HepG2 (cell line): Measurements from ENCODE around the gene TLE1. TPM values are rescaled to one million over a fixed set of nuclear protein-coding genes. Genes with fewer than 3 reads are reported as not detected.
A peak's percentile ranks its signal among the peaks of the same experiment; 100 is the strongest.

ENCODE experiments used
- ATAC-seq: fragments of 200-7000 bp; cut with Tn5 transposase; 3 replicates; pipeline ENCODE4 v1.9.1; 2020; ENCODE audit warnings: mild to moderate bottlenecking, moderate library complexity
- BruUV-seq: library from RNA; stranded (reverse); fragments of 400-500 nt; replicated peaks from 2 replicates; lab custom pipeline; 2021; lab: Mats Ljungman, UMichigan
- CTCF ChIA-PET: fragments of 300-600 bp; formaldehyde crosslinking; extraction: SDS; loops from one replicate; lab custom pipeline; 2021; ENCODE audit warnings: low total read pairs, inconsistent platforms, low intra/inter-chr PET ratio; lab: Yijun Ruan, JAX
- POLR2A ChIA-PET: fragments of 350-600 bp; sonication (Branson Sonifier 250); formaldehyde crosslinking; loops from one replicate; lab custom pipeline; 2020; ENCODE audit warnings: antibody characterized with exemption, inconsistent platforms; lab: Yijun Ruan, JAX
- DNase-seq: peaks from one replicate; pipeline ENCODE4 v3.0.0-alpha.2; 2015; ENCODE audit warnings: low spot score
- FAIRE-seq: peaks from 3 replicates; lab custom pipeline; 2011; peaks lifted over from hg19 to GRCh38; lab: Jason Lieb, UNC
- H2AFZ ChIP-seq: one replicate; pipeline ENCODE4 v1.6.1; 2011; ENCODE audit warnings: low read length, inconsistent platforms
- H3K27ac ChIP-seq: fragments of 300-600 bp; 3 replicates; pipeline ENCODE4 v1.8.0; 2011; ENCODE audit warnings: mixed run types, mild to moderate bottlenecking, mixed read lengths, low read length, inconsistent platforms; ENCODE audit not compliant: insufficient read depth; ENCODE audit errors: extremely low read length
- H3K27me3 ChIP-seq, 2 experiments: fragments of 200-600 bp in 1 of 2; 2 replicates in 1 of 2; 3 replicates in 1 of 2; pipeline versions ENCODE4 v1.6.0 to v1.8.0; 2011; ENCODE audit warnings: low read length in 2 of 2, mild to moderate bottlenecking in 2 of 2, moderate library complexity in 2 of 2, inconsistent platforms in 1 of 2; ENCODE audit not compliant: insufficient read depth in 2 of 2, control insufficient read depth in 1 of 2
- H3K36me3 ChIP-seq, 2 experiments: fragments of 200-600 bp in 1 of 2; replicated peaks in 1 of 2; 2 replicates in 1 of 2; 3 replicates in 1 of 2; pipeline versions ENCODE4 v1.5.1 to v1.8.0; 2011; ENCODE audit warnings: low read length in 2 of 2, inconsistent platforms in 1 of 2; ENCODE audit not compliant: insufficient read depth in 2 of 2, control insufficient read depth in 1 of 2
- H3K4me1 ChIP-seq: 2 replicates; pipeline ENCODE4 v1.5.1; 2012; ENCODE audit warnings: low read length, inconsistent platforms; ENCODE audit not compliant: insufficient read depth
- H3K4me2 ChIP-seq: 2 replicates; pipeline ENCODE4 v1.6.0; 2011; ENCODE audit warnings: low read depth, low read length, inconsistent platforms
- H3K4me3 ChIP-seq, 3 experiments: fragments of 200-600 bp in 1 of 3; sonication (generic), shearing (Covaris generic) in 1 of 3; replicated peaks in 1 of 3; 2 replicates each; pipeline ENCODE4 v1.5.1; 2011 to 2016; ENCODE audit warnings: low read length in 3 of 3, inconsistent platforms in 2 of 3, low read depth in 2 of 3, mild to moderate bottlenecking in 2 of 3, control low read depth in 1 of 3, mixed read lengths in 1 of 3; ENCODE audit not compliant: insufficient read depth in 1 of 3
- H3K79me2 ChIP-seq: one replicate; pipeline ENCODE4 v1.6.1; 2011; ENCODE audit warnings: low read length, inconsistent platforms; ENCODE audit not compliant: insufficient read depth
- H3K9ac ChIP-seq: 2 replicates; pipeline ENCODE4 v1.6.0; 2011; ENCODE audit warnings: mild to moderate bottlenecking, low read depth, low read length, inconsistent platforms; ENCODE audit not compliant: insufficient read depth
- H3K9me3 ChIP-seq: 2 replicates; pipeline ENCODE4 v1.5.1; 2012; ENCODE audit warnings: mild to moderate bottlenecking, low read length
- H4K20me1 ChIP-seq: 2 replicates; pipeline ENCODE4 v1.6.0; 2011; ENCODE audit warnings: inconsistent platforms, mild to moderate bottlenecking, low read length, moderate library complexity; ENCODE audit not compliant: insufficient read depth
- EP300 ChIP-seq, 3 experiments: sonication (generic) in 1 of 3; formaldehyde crosslinking in 1 of 3; IDR thresholded peaks; 2 replicates each; pipeline versions ENCODE4 v1.5.1 to v1.6.1; 2011 to 2020; ENCODE audit warnings: low read depth in 2 of 3, low read length in 2 of 3, borderline replicate concordance in 1 of 3, improper control_type of control experiment in 1 of 3, mild to moderate bottlenecking in 1 of 3, missing genetic modification reagents in 1 of 3, moderate library complexity in 1 of 3
- MAFF ChIP-seq: IDR thresholded peaks from 2 replicates; pipeline ENCODE4 v1.6.1; 2011; ENCODE audit warnings: low read depth, low read length, improper control_type of control experiment
- MBD4 ChIP-seq: IDR thresholded peaks from 2 replicates; pipeline ENCODE4 v1.6.1; 2012; ENCODE audit warnings: low read length, inconsistent platforms, borderline replicate concordance
- NFE2L2 ChIP-seq: fragments of 150-350 bp; IDR thresholded peaks from 2 replicates; pipeline ENCODE4 v1.6.1; 2014; ENCODE audit warnings: low read length
- RXRA ChIP-seq: sonication (generic); formaldehyde crosslinking; IDR thresholded peaks from 2 replicates; pipeline ENCODE4 v1.5.1; 2020; ENCODE audit warnings: missing genetic modification reagents
- TAF15 ChIP-seq: fragments of 200-400 bp; formaldehyde crosslinking; IDR thresholded peaks from one replicate; pipeline ENCODE4 v1.6.1; 2018; ENCODE audit warnings: mild to moderate bottlenecking, low read depth, low read length; ENCODE audit not compliant: poor library complexity, severe bottlenecking
- USF2 ChIP-seq, 2 experiments: sonication (generic) in 1 of 2; formaldehyde crosslinking in 1 of 2; IDR thresholded peaks; 2 replicates each; pipeline versions ENCODE4 v1.5.1 to v1.6.1; 2011 to 2020; ENCODE audit warnings: borderline replicate concordance in 1 of 2, low read depth in 1 of 2, low read length in 1 of 2, mild to moderate bottlenecking in 1 of 2, missing genetic modification reagents in 1 of 2, moderate library complexity in 1 of 2
- ZFP1 ChIP-seq: IDR thresholded peaks from 2 replicates; pipeline ENCODE4 v1.6.1; 2016
- ZGPAT ChIP-seq: IDR thresholded peaks from 2 replicates; pipeline ENCODE4 v1.6.1; 2016; ENCODE audit warnings: mild to moderate bottlenecking
- ZNF414 ChIP-seq: sonication (generic); formaldehyde crosslinking; IDR thresholded peaks from 2 replicates; pipeline ENCODE4 v1.5.0; 2020; ENCODE audit warnings: missing genetic modification reagents
- ZNF766 ChIP-seq: sonication (generic); formaldehyde crosslinking; IDR thresholded peaks from 2 replicates; pipeline ENCODE4 v1.5.0; 2020; ENCODE audit warnings: missing genetic modification reagents, borderline replicate concordance
- WGBS: methylation state at CpG from one replicate; pipeline ENCODE4 v1.1.6; 2017; ENCODE audit warnings: low lambda C conversion rate; 5-methylcytosine and 5-hydroxymethylcytosine counted together
- in situ Hi-C: cut with HindIII; loops from 2 replicates; pipeline ENCODE4 v1.10.0; 2017; ENCODE audit warnings: low pct_unique_long_range_greater_than_20kb; ENCODE audit not compliant: extremely low pct_ligation_motif_present
- intact Hi-C: fragments of 100-400 bp; cut with micrococcal nuclease; formaldehyde crosslinking; loops from one replicate; pipeline ENCODE4 v1.10.0; 2022; ENCODE audit not compliant: unreplicated experiment
- polyA plus RNA-seq, 8 experiments: library from polyadenylated mRNA; depleted of rRNA in 3 of 8; stranded (reverse) in 7 of 8; unstranded in 1 of 8; fragments of >200 nt; fragmentation: Illumina TruSeq in 4 of 8; extraction: Trizol in 4 of 8; gene quantifications; 2 replicates each; pipeline versions ENCODE4 v1.2.1 to v1.2.3, GENCODE V29; 2011 to 2016; ENCODE audit warnings: low read depth in 4 of 8, missing spikeins in 1 of 8, mixed read lengths in 1 of 8; ENCODE audit not compliant: insufficient read depth in 1 of 8
- total RNA-seq, 5 experiments: library from RNA; depleted of rRNA; stranded (reverse); fragments of >200 nt; fragmentation: Illumina TruSeq; extraction: Trizol; gene quantifications; 2 replicates each; pipeline ENCODE4 v1.2.3, GENCODE V29; 2016; ENCODE audit warnings: low read depth in 1 of 5
- TF ChIP-seq, protein P1 (sequence below): sonication (generic); formaldehyde crosslinking; IDR thresholded peaks from 2 replicates; pipeline ENCODE4 v1.8.0; 2022; ENCODE audit warnings: mild to moderate bottlenecking, missing genetic modification reagents

The TLE1 gene
- total and polyA plus RNA-seq, 2 of the 13 experiments (the other 11 are each of a cell fraction or from before 2014, with no cell fraction given), result 35.9 to 109 TPM

GRCh38 chr9:81588148-81588871 lies 101.0 kb downstream of the TLE1 start (continued):
- TF ChIP-seq, protein P1, sequence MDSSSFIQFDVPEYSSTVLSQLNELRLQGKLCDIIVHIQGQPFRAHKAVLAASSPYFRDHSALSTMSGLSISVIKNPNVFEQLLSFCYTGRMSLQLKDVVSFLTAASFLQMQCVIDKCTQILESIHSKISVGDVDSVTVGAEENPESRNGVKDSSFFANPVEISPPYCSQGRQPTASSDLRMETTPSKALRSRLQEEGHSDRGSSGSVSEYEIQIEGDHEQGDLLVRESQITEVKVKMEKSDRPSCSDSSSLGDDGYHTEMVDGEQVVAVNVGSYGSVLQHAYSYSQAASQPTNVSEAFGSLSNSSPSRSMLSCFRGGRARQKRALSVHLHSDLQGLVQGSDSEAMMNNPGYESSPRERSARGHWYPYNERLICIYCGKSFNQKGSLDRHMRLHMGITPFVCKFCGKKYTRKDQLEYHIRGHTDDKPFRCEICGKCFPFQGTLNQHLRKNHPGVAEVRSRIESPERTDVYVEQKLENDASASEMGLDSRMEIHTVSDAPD (CRISPR knock-in tag), result 0 out of 2 replicates have a peak, but pooled peaks have one; percentile 7
- TF ChIP-seq ZNF766 (CRISPR knock-in tag) (no peak), ZGPAT (CRISPR knock-in tag) (peak; percentile 90), ZNF414 (no peak; the same call in 1 of the 2 replicates)

- Histone ChIP-seq H3K79me2 (no peaks in the 10 kb centered on the region), H3K36me3 (peaks cover 9 to 62% of the 10 kb centered on the region in 2 experiments), H4K20me1 (no peaks in the 10 kb centered on the region), H3K27me3 (no peaks in the 10 kb centered on the region), H3K4me1 (peaks cover 88% of the 10 kb centered on the region), H3K27ac (peak overlapping the region; percentile 99), H3K4me2 (peak overlapping the region; percentile 68; the same call in 1 of the 2 replicates), H2AFZ (no peak overlapping the region), H3K9ac (peak overlapping the region; percentile 80), H3K9me3 (no peaks in the 10 kb centered on the region), H3K4me3 (peak overlapping the region in 2 of 3 experiments; percentile 12 to 47; a peak in 2 of 6 replicates)
- no TSS peak for BruUV-seq
- intact Hi-C loops, result loop anchor here (5.0 kb wide), 1 partner anchor 34 kb away; no protein-coding TSS in a partner anchor
- 95% methylated on average over 1 of the region's 1 CpG for WGBS
- FAIRE-seq (no peak), DNase-seq (no peak), ATAC-seq (no peak)
- CTCF ChIA-PET, result no interaction called here
- in situ Hi-C loops, result no loop called here
- no peak for TF ChIP-seq MBD4
- TF ChIP-seq ZFP1, result no peak
- no peak for TF ChIP-seq USF2 (IDR thresholded peaks at IDR 0.05; ENCODE audit: low read depth, low read length)
- no peak for TF ChIP-seq USF2 (CRISPR knock-in tag; IDR thresholded peaks at IDR 0.05; ENCODE audit: borderline replicate concordance)
- no peak for TF ChIP-seq EP300 (IDR thresholded peaks at IDR 0.05; ENCODE audit: low read depth in 2 of 2, low read length in 2 of 2)
- TF ChIP-seq EP300 (CRISPR knock-in tag; IDR thresholded peaks at IDR 0.05; ENCODE audit: borderline replicate concordance), result no peak
- TF ChIP-seq TAF15, result no peak
- no peak for TF ChIP-seq MAFF
- no peak for TF ChIP-seq RXRA (CRISPR knock-in tag)
- TF ChIP-seq NFE2L2, result peak; percentile 72
- TF ChIP-seq, all 625 proteins: peak for 1
- POLR2A ChIA-PET, result interaction anchor here (2.5 kb wide), 1 partner anchor 64 kb away, joined by 15 read pairs; no protein-coding TSS in a partner anchor
Observed at GRCh38 chr9:81586786-81587185, 102.6 kb downstream of the TLE1 start.
